DND-41 (cell line): ENCODE measurements around the gene EXOSC7.

Experiments used
- CTCF ChIP-seq: IDR thresholded peaks from 2 replicates; pipeline ENCODE4 v1.5.1; 2012; ENCODE audit warnings: borderline replicate concordance, low read length, moderate library complexity, mild to moderate bottlenecking; ENCODE audit not compliant: poor library complexity, severe bottlenecking; ENCODE audit errors: extremely low read depth
- EZH2 ChIP-seq: IDR thresholded peaks from 3 replicates; pipeline ENCODE4 v1.6.1; 2012; ENCODE audit warnings: borderline replicate concordance, low read depth, mild to moderate bottlenecking, moderate library complexity, low read length, inconsistent platforms; ENCODE audit not compliant: severe bottlenecking

- TF ChIP-seq CTCF (no peak), EZH2 (no peak)
Measured at GRCh38 chr3:44981220-44981619, 5.2 kb downstream of the EXOSC7 start.
